Measurements from ENCODE around the gene ESR2. TPM values are rescaled to one million over a fixed set of nuclear protein-coding genes. Genes with fewer than 3 reads are reported as not detected.

The ESR2 gene
- total and polyA plus RNA-seq, 2 experiments from 2014 or later: 0.50 to 0.86 TPM

GRCh38 chr14:64088647-64088964, 205.6 kb downstream of the ESR2 start:
- H3K27me3 ChIP-seq: no peaks in the 10 kb centered on the region
- no peaks in the 10 kb centered on the region for H3K4me1 ChIP-seq (ENCODE audit: low read depth)
- no peaks in the 10 kb centered on the region for H3K36me3 ChIP-seq
- DNase-seq (ENCODE audit: low read depth in 1 of 2, low spot score in 1 of 2): no peak
- TF ChIP-seq CTCF (IDR thresholded peaks at IDR 0.05; ENCODE audit: low read depth, low read length): no peak
- no peak overlapping the region for H3K27ac ChIP-seq
- H3K9me3 ChIP-seq (ENCODE audit: low read depth): no peaks in the 10 kb centered on the region
- H3K4me3 ChIP-seq: no peak overlapping the region

GRCh38 chr14:64082837-64083236, 211.3 kb downstream of the ESR2 start:
- no peak overlapping the region for H3K4me3 ChIP-seq
- H3K9me3 ChIP-seq (ENCODE audit: low read depth): no peaks in the 10 kb centered on the region
- H3K36me3 ChIP-seq: peaks cover 9% of the 10 kb centered on the region
- no peaks in the 10 kb centered on the region for H3K4me1 ChIP-seq (ENCODE audit: low read depth)
- peak in 1 of 2 donors; percentile 79 for DNase-seq (ENCODE audit: low read depth in 1 of 2, low spot score in 1 of 2)
- TF ChIP-seq CTCF (IDR thresholded peaks at IDR 0.05; ENCODE audit: low read depth, low read length): no peak
- H3K27ac ChIP-seq: no peak overlapping the region
- H3K27me3 ChIP-seq: no peaks in the 10 kb centered on the region

- no peak for TF ChIP-seq CTCF (IDR thresholded peaks at IDR 0.05; ENCODE audit: low read depth, low read length)
- no peaks in the 10 kb centered on the region for H3K27me3 ChIP-seq
- DNase-seq (ENCODE audit: low read depth in 1 of 2, low spot score in 1 of 2): no peak
- no peaks in the 10 kb centered on the region for H3K9me3 ChIP-seq (ENCODE audit: low read depth)
- no peaks in the 10 kb centered on the region for H3K4me1 ChIP-seq (ENCODE audit: low read depth)
- H3K4me3 ChIP-seq: no peak overlapping the region
- no peak overlapping the region for H3K27ac ChIP-seq
- H3K36me3 ChIP-seq: peaks cover 9% of the 10 kb centered on the region
Measured at GRCh38 chr14:64081174-64081746, 212.9 kb downstream of the ESR2 start.

- H3K4me3 ChIP-seq: no peak overlapping the region
Measured at GRCh38 chr14:64080452-64080851, 213.7 kb downstream of the ESR2 start.

GRCh38 chr14:64075613-64076005, 218.6 kb downstream of the ESR2 start:
- H3K36me3 ChIP-seq: peaks cover 13% of the 10 kb centered on the region
- no peaks in the 10 kb centered on the region for H3K4me1 ChIP-seq (ENCODE audit: low read depth)
- H3K4me3 ChIP-seq: no peak overlapping the region
- no peak for TF ChIP-seq CTCF (IDR thresholded peaks at IDR 0.05; ENCODE audit: low read depth, low read length)
- no peak overlapping the region for H3K27ac ChIP-seq
- H3K27me3 ChIP-seq: no peaks in the 10 kb centered on the region
- no peaks in the 10 kb centered on the region for H3K9me3 ChIP-seq (ENCODE audit: low read depth)
- DNase-seq (ENCODE audit: low read depth in 1 of 2, low spot score in 1 of 2): no peak

More at GRCh38 chr14:64080452-64080851, 213.7 kb downstream of the ESR2 start:
- Histone ChIP-seq H3K27me3 (no peaks in the 10 kb centered on the region), H3K27ac (no peak overlapping the region), H3K9me3 (ENCODE audit: low read depth) (no peaks in the 10 kb centered on the region), H3K4me1 (ENCODE audit: low read depth) (no peaks in the 10 kb centered on the region), H3K36me3 (peaks cover 9% of the 10 kb centered on the region)
- no peak for TF ChIP-seq CTCF (IDR thresholded peaks at IDR 0.05; ENCODE audit: low read depth, low read length)
- DNase-seq (ENCODE audit: low read depth in 1 of 2, low spot score in 1 of 2): no peak

Measured in cardiac muscle cell (in vitro differentiated cells and primary cell).